ENCODE data around the gene GINS3. TPM values are rescaled to one million over a fixed set of nuclear protein-coding genes. Genes with fewer than 3 reads are reported as not detected.
"Not testable (repeated sequence)": the region's sequence is repeated elsewhere in the genome, so short reads cannot be mapped to it uniquely, and the experiment has no call there.

Gene GINS3
- total RNA-seq, 4 donors from 2014 or later, result 1.5 to 5.8 (median 3.4) TPM

DNA sequence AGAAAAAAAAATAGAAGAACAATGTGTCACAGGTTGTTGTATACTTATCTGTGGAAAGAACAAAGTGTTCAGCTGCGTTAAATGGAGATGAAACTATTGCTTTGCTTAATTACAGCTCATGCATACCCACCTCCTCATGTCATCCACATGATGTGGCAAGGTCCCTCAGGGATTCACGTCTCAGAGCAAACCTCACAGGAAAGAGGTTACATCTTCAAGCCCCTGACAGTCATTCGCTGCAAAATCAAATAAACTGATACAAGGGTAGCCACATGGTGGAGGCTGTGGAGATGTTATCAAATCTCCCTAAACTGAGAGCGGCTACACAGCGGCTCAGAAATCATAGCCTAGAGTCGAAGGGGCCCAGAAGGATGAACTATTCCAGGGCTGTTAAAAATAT, 21.1 kb downstream of the GINS3 start:
- Histone ChIP-seq H3K27me3 (no peaks in the 10 kb centered on the region), H3K4me3 (replicated peaks in 1 of 3) (no peak overlapping the region), H3K9me3 (no peaks in the 10 kb centered on the region), H3K36me3 (no peaks in the 10 kb centered on the region), H3K27ac (no peak overlapping the region), H3K4me1 (peaks cover 6 to 13% of the 10 kb centered on the region in 2 donors)
- TF ChIP-seq POLR2A (IDR thresholded peaks at IDR 0.05) (no peak), CTCF (IDR thresholded peaks at IDR 0.05) (no peak)
- no peak for DNase-seq
- 79 to 83% methylated on average over 6 of the region's 6 CpGs for WGBS, 2 donors
- intact Hi-C loops (cut with DNase I), result no loop called here

- no peak for TF ChIP-seq POLR2A (IDR thresholded peaks at IDR 0.05)
- TF ChIP-seq CTCF (IDR thresholded peaks at IDR 0.05), result no peak
- intact Hi-C loops (cut with DNase I), result no loop called here
- 79 to 81% methylated on average over 4 of the region's 4 CpGs for WGBS, 2 donors
- no peaks in the 10 kb centered on the region for H3K9me3 ChIP-seq
- no peaks in the 10 kb centered on the region for H3K4me1 ChIP-seq
- DNase-seq, result no peak
- no peak overlapping the region for H3K27ac ChIP-seq
- no peaks in the 10 kb centered on the region for H3K27me3 ChIP-seq
- H3K4me3 ChIP-seq (replicated peaks in 1 of 3), result no peak overlapping the region
- H3K36me3 ChIP-seq, result no peaks in the 10 kb centered on the region
These were observed 22.7 kb downstream of the GINS3 start for GRCh38 chr16:58415003-58415402.

DNA sequence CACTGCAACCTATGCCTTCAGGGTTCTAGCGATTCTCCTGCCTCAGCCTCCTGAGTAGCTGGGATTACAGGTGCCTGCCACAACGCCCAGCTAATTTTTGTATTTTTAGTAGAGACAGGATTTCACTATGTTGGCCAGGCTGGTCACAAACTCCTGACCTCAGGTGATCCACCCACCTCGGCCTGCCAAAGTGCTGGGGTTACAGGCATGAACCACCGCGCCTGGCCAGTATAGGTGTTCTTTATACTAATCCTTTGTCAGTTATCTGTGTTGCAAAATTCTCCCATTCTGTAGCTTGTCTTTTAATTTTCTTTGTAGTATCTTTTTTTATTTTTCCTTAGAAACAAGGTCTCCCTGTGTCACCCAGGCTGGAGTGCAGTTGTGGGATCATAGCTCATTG, 23.7 kb downstream of the GINS3 start:
- H3K36me3 ChIP-seq; H3K9me3 ChIP-seq; H3K27me3 ChIP-seq; intact Hi-C loops (cut with DNase I); H3K4me1 ChIP-seq; DNase-seq; H3K4me3 ChIP-seq (replicated peaks in 1 of 3); H3K27ac ChIP-seq: not testable (repeated sequence)
- 90 to 91% methylated on average over 5 of the region's 5 CpGs for WGBS, 2 donors

DNA sequence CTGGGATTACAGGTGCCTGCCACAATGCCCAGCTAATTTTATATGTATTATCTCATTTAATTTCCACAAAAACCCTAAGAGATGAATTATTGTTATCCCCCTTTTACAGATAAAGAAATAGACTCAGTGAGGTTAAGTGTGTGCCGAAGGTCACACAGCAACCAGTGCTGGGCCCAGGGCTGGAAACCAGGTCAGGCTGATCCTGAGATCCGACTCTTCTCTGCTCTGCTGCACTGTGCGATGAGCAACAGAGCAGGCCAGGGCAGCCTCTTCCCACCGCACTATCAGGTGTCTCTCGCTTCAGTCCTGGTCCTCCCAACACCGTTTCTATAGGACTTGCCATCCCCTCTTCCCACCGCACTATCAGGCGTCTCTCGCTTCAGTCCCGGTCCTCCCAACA, 24.8 kb downstream of the GINS3 start:
- no peak for DNase-seq
- WGBS, 2 donors, result 94 to 95% methylated on average over 10 of the region's 10 CpGs
- intact Hi-C loops (cut with DNase I), result no loop called here
- Histone ChIP-seq H3K4me1 (no peaks in the 10 kb centered on the region), H3K27me3 (no peaks in the 10 kb centered on the region), H3K36me3 (no peaks in the 10 kb centered on the region), H3K4me3 (replicated peaks in 1 of 3) (no peak overlapping the region), H3K9me3 (no peaks in the 10 kb centered on the region), H3K27ac (no peak overlapping the region)
- TF ChIP-seq POLR2A (IDR thresholded peaks at IDR 0.05) (no peak), CTCF (IDR thresholded peaks at IDR 0.05) (no peak)

DNA sequence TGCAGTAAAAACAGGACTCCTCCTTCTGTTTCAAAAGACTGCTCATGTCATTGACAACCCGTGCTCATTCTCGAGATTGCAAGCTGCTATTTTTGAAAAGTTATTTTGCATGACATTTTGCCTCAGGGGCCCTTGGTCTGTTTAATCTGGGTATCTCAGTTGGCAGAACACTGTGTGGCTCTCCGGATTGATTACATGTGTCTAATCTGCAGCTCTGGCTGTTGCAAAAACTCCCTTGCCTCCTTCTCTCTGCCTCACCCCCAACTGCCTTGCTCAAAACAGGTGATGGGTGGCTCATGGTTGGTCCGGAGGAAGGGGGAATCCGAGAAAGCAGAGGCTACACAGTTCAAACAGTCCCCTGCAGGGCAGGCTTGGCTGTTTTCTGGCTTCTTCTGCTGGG, 25.3 kb downstream of the GINS3 start:
- Histone ChIP-seq H3K4me1 (no peaks in the 10 kb centered on the region), H3K9me3 (no peaks in the 10 kb centered on the region), H3K27me3 (no peaks in the 10 kb centered on the region), H3K27ac (no peak overlapping the region), H3K4me3 (replicated peaks in 1 of 3) (no peak overlapping the region), H3K36me3 (no peaks in the 10 kb centered on the region)
- DNase-seq, result no peak
- intact Hi-C loops (cut with DNase I), result no loop called here
- 47 to 63% methylated on average over 4 to 5 of the region's 5 CpGs for WGBS, 2 donors
- TF ChIP-seq CTCF (IDR thresholded peaks at IDR 0.05) (no peak), POLR2A (IDR thresholded peaks at IDR 0.05) (no peak)

GRCh38 chr16:58418026-58418425, 25.8 kb downstream of the GINS3 start:
- H3K27ac ChIP-seq, result no peak overlapping the region
- 79 to 81% methylated on average over 7 of the region's 7 CpGs for WGBS, 2 donors
- H3K4me3 ChIP-seq (replicated peaks in 1 of 3), result no peak overlapping the region
- no peaks in the 10 kb centered on the region for H3K27me3 ChIP-seq
- DNase-seq, result no peak
- no peaks in the 10 kb centered on the region for H3K36me3 ChIP-seq
- TF ChIP-seq POLR2A (IDR thresholded peaks at IDR 0.05), result no peak
- no peak for TF ChIP-seq CTCF (IDR thresholded peaks at IDR 0.05)
- no peaks in the 10 kb centered on the region for H3K9me3 ChIP-seq
- intact Hi-C loops (cut with DNase I), result no loop called here
- H3K4me1 ChIP-seq, result no peaks in the 10 kb centered on the region
